KMS-11 (cell line): ENCODE results near the gene MAP3K5.

Experiments
- H2AFZ ChIP-seq: fragments of 200-600 bp; sonication (generic); 2 replicates; pipeline ENCODE4 v1.6.1; 2016; ENCODE audit warnings: antibody characterized with exemption, mixed run types, low read depth
- H3K27ac ChIP-seq: fragments of 200-600 bp; sonication (generic); 2 replicates; pipeline ENCODE4 v1.6.1; 2016; ENCODE audit warnings: mild to moderate bottlenecking, mixed run types
- H3K27me3 ChIP-seq: fragments of 200-600 bp; sonication (generic); 2 replicates; pipeline ENCODE4 v1.6.1; 2017; ENCODE audit warnings: mild to moderate bottlenecking, low read depth, mixed run types, moderate library complexity; ENCODE audit not compliant: insufficient read depth
- H3K36me3 ChIP-seq: fragments of 200-600 bp; sonication (generic); 2 replicates; pipeline ENCODE4 v1.6.1; 2017; ENCODE audit warnings: mild to moderate bottlenecking, mixed run types; ENCODE audit not compliant: insufficient read depth
- H3K4me1 ChIP-seq: fragments of 200-600 bp; sonication (generic); 2 replicates; pipeline ENCODE4 v1.6.1; 2016; ENCODE audit warnings: mild to moderate bottlenecking, low read depth, mixed run types; ENCODE audit not compliant: poor library complexity, severe bottlenecking
- H3K4me2 ChIP-seq: fragments of 200-600 bp; sonication (generic); 2 replicates; pipeline ENCODE4 v1.7.0; 2016; ENCODE audit warnings: mild to moderate bottlenecking, mixed run types
- H3K4me3 ChIP-seq: fragments of 200-600 bp; sonication (generic); IDR thresholded peaks from 2 replicates; pipeline ENCODE4 v1.6.1; 2017; ENCODE audit warnings: low read depth, low read length, mixed read lengths; ENCODE audit not compliant: insufficient read depth
- H3K79me2 ChIP-seq: fragments of 200-600 bp; sonication (generic); 2 replicates; pipeline ENCODE4 v1.6.1; 2016; ENCODE audit warnings: low read depth, mixed run types; ENCODE audit not compliant: insufficient read depth
- H3K9ac ChIP-seq: fragments of 200-600 bp; sonication (generic); 2 replicates; pipeline ENCODE4 v1.6.1; 2016; ENCODE audit warnings: mild to moderate bottlenecking, mixed run types
- H4K20me1 ChIP-seq: fragments of 200-600 bp; sonication (generic); 2 replicates; pipeline ENCODE4 v1.6.1; 2016; ENCODE audit warnings: mild to moderate bottlenecking, mixed run types; ENCODE audit not compliant: insufficient read depth
- CTCF ChIP-seq: fragments of 200-600 bp; sonication (generic); conservative IDR thresholded peaks from 2 replicates; pipeline ENCODE4 v1.6.1; 2017; ENCODE audit warnings: low read depth, mild to moderate bottlenecking, antibody characterized with exemption, low read length, moderate library complexity, mixed read lengths

Gene MAP3K5

GRCh38 chr6:136521427-136521826, 270.9 kb downstream of the MAP3K5 start:
- Histone ChIP-seq H3K27me3 (no peaks in the 10 kb centered on the region), H3K4me3 (no peak overlapping the region), H3K79me2 (no peaks in the 10 kb centered on the region), H3K4me1 (no peaks in the 10 kb centered on the region), H3K36me3 (no peaks in the 10 kb centered on the region), H3K9ac (no peak overlapping the region), H4K20me1 (no peaks in the 10 kb centered on the region), H3K4me2 (no peak overlapping the region), H2AFZ (no peak overlapping the region), H3K27ac (no peak overlapping the region)
- TF ChIP-seq CTCF = no peak

- no peak overlapping the region for H3K9ac ChIP-seq
Observed at GRCh38 chr6:136520517-136520916, 271.8 kb downstream of the MAP3K5 start.

GRCh38 chr6:136517582-136517981, 274.7 kb downstream of the MAP3K5 start:
- Histone ChIP-seq H3K79me2 (no peaks in the 10 kb centered on the region), H3K27me3 (no peaks in the 10 kb centered on the region), H3K36me3 (no peaks in the 10 kb centered on the region), H3K9ac (no peak overlapping the region), H3K4me2 (no peak overlapping the region), H3K27ac (no peak overlapping the region), H3K4me3 (no peak overlapping the region), H2AFZ (no peak overlapping the region), H4K20me1 (no peaks in the 10 kb centered on the region), H3K4me1 (no peaks in the 10 kb centered on the region)
- no peak for TF ChIP-seq CTCF

More at GRCh38 chr6:136520517-136520916, 271.8 kb downstream of the MAP3K5 start:
- no peaks in the 10 kb centered on the region for H3K79me2 ChIP-seq
- H3K4me2 ChIP-seq = no peak overlapping the region
- H3K36me3 ChIP-seq = no peaks in the 10 kb centered on the region
- no peak overlapping the region for H2AFZ ChIP-seq
- H3K4me3 ChIP-seq = no peak overlapping the region
- no peak overlapping the region for H3K27ac ChIP-seq
- no peaks in the 10 kb centered on the region for H3K4me1 ChIP-seq
- no peak for TF ChIP-seq CTCF
- no peaks in the 10 kb centered on the region for H4K20me1 ChIP-seq
- H3K27me3 ChIP-seq = no peaks in the 10 kb centered on the region

DNA sequence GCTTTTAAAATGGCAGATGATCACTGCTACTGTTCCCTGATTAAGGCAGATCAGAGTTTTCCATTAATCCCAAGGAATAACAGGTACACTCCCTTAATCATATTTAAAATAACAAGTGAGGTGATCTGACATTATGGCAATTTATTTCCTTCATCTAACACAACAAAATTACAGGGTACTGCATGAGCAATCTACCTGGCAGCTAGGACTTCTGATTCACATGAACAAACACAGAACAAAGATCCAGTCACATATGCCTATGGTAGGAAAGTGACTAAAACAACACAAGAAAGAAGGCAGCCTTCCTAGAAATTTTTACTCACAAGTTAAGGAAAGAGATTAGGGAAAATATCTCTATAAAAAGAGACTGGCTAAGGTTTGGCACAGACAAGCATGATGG, 275.3 kb downstream of the MAP3K5 start:
- H3K4me1 ChIP-seq = no peaks in the 10 kb centered on the region
- H2AFZ ChIP-seq = no peak overlapping the region
- H3K27ac ChIP-seq = no peak overlapping the region
- no peak for TF ChIP-seq CTCF
- H3K36me3 ChIP-seq = no peaks in the 10 kb centered on the region
- H4K20me1 ChIP-seq = no peaks in the 10 kb centered on the region
- no peak overlapping the region for H3K9ac ChIP-seq
- H3K4me2 ChIP-seq = no peak overlapping the region
- no peak overlapping the region for H3K4me3 ChIP-seq
- H3K27me3 ChIP-seq = no peaks in the 10 kb centered on the region
- no peaks in the 10 kb centered on the region for H3K79me2 ChIP-seq
